ENCODE data around the gene SVBP.
"Not testable (repeated sequence)": the region's sequence is repeated elsewhere in the genome, so short reads cannot be mapped to it uniquely, and the experiment has no call there.

The SVBP gene, protein sequence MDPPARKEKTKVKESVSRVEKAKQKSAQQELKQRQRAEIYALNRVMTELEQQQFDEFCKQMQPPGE

DNA sequence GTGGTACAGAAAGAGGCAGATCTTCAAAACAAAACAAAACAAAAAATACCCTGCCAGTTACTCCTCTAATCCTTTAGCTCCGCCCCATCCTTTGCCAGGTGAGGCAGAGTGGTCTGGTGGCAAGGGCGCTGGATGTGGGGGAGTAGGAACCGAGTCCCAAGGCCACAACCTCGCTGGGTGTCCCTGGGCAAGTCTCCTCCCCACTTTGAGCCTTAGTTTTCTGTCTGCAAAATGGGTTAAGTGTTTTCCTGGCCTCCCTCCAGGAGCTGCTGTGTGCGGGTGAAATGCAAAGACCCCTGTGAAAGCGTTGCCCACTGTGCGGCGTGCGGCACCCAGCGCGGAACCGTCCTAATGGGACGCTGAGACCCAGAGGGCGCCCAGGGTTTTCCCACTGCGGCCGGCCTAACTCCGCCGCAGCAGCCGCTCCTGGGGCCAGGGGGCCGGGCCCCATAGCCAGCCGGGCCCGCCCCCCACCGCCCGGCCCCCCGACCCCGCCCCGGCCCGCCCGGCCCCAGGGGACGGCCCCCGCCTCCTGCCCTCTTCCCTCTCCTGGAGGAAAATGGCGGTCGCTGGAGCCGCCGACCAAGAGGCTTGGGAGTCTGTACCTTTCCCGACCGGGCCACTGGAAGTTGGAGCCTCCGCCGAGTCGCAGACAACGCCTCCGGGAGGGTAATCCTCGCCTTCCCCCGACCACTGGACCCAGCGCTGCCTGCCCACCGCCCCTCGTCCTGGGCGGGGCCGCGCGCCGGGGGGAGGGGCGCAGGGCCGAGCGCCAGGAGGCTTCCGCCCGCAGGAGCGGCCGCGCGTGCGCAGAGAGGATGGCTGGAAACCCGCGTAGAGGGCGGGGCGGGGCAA is at the start of gene SVBP, which contains the start of gene ERMAP:
Gene SVBP, minus strand, starts transcription at position 813 of the 855 bp plus-strand sequence. CDS start 853 bp downstream, outside the sequence.
Gene ERMAP, plus strand, starts transcription at position 538 of the 855 bp plus-strand sequence. CDS start 13,327 bp downstream, outside the sequence.
- peak; percentile 92 to 93 for DNase-seq

DNA sequence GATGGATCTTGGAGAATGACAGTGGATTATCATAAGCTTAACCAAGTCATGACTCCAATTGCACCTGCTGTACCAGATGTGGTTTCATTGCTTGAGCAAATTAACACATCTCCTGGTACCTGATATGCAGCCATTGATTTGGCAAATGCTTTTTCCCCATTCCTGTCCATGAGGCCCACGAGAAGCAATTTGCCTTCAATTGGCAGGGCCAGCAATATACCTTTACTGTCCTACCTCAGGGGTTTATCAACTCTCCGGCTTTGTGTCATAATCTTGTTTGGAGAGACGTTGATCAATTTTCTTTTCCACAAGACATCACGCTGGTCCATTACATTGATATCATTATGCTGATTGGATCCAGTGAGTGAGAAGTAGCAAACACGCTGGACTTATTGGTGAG is 49.4 kb upstream of the SVBP start:
- DNase-seq = no peak

DNA sequence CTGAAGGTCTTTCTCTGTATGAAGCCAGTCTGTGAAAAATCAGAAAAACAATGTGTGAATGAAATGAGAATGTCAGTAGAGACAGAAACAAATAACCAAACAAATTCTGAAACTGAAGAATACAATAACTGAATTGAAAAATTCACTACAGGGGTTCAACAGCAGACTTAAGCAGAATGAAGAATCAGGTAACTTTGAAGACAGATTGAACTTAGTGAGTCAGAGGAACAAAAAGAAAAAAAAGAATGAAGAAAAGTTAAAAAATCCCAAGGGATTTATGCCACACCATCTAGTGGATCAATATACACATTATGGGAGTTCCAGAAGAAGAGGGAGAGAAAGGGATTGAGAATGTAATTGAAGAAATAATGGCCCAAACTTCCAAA is 43.8 kb upstream of the SVBP start:
- DNase-seq = no peak

DNA sequence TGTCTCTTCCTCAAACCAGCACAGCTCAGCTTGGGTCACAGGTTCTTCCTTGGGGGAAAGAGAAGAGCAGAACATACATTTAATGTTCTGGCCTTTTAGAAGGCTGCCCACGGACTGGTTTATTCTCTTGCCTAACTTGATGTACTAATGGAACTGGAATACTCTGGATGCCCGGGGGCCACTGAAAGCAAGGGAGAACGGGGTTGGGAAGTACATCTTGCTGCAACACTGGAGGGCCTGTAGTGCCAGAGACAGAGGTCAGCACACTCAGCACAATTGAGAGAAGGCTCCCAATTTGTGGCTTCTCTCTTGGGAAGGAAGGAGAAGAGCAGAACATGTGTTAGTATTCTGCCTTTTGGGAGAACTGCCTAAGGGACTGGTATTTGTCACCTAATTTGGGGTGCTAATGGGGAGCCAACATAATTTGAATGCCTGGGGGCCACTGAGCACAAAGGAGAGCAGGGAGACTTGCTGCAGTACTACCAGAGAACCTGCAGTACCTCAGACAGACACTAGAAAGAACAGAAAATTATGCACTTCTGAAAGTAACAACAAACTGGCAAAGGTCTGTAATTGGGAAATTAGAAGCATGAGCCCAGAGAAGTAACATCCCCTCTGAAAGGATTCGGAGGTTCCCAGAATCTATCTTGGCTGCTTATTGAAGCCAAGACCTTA is 43.3 kb upstream of the SVBP start:
- no peak for DNase-seq

DNA sequence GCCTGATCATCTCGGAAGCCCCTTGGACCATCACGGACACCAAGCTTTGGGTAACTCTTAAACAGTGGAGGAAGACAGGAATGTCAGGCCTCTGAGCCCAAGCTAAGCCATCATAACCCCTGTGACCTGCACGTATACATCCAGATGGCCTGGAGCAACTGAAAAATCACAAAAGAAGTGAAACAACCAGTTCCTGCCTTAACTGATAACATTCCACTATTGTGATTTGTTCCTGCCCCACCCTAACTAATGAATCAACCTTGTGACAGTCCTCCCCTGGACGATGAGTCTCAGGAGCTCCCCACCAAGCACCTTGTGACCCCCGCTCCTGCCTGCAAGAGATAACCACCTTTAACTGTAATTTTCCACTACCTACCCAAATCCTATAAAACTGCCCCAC is 42.2 kb upstream of the SVBP start:
- not testable (repeated sequence) for DNase-seq

DNA sequence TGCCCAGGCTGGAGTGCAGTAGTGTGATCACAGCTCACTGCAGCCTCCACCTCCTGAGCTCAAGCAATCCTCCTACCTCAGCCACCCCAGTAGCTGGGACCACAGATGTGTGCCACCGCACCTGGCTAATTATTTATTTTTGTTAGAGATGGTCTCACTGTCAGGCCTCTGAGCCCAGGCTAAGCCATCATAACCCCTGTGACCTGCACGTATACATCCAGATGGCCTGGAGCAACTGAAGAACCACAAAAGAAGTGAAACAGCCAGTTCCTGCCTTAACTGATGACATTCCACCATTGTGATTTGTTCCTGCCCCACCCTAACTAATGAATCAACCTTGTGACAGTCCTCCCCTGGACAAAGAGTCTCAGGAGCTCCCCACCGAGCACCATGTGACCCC is 39.4 kb upstream of the SVBP start:
- not testable (repeated sequence) for DNase-seq

DNA sequence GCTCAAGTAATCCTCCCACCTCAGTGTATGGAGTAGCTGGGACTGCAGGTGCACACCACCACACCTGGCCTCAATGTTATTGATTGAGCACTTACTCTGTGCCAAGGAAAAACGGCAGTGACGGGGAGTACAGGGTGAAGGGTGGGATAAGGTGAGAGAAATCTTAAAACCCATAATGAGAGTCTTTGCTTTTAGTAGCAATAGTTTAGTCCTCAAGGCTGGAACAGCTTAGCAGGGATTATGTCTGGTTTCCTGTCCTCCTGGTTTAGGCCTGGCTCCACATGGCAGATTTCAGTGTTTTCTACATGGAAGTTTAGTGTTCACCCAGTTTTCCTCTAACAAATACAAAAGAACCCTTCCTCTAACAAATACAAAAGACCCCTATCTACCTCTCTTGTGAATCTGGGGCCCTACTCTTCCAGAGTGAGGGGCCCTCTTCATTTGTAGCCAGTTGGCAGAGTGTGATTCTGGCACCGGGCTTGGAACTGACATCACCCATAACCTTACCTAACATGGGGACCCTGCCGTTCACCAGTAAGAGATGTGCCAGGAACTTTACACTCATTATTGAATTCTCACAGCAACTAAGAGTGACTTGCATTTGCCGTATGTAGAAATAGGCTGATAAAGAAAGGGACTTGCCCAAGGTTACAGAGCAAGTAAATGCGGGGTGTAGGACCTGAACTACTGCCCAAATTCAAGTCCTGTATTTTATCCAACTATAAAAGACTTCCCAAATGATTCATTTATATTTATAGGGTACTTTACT is 36.1 kb upstream of the SVBP start:
- no peak for DNase-seq

DNA sequence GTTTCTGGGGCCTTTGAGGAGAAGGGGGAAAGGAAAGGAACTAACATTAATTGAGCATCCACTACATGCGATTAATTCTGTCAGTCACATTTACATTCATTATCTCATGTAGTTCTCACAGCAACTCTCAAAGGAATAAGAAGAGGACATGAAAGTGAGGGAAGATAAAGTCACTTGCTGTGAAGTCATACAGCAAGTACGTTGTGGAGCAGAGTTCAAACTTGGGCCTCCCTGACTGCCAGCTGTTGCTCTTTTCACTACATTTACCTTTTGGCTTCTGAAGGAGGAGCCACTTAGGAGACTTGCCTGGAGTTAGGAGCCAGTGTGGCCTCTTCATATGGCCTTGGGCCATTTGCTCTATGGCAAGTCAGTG is 35.4 kb upstream of the SVBP start:
- no peak for DNase-seq

DNA sequence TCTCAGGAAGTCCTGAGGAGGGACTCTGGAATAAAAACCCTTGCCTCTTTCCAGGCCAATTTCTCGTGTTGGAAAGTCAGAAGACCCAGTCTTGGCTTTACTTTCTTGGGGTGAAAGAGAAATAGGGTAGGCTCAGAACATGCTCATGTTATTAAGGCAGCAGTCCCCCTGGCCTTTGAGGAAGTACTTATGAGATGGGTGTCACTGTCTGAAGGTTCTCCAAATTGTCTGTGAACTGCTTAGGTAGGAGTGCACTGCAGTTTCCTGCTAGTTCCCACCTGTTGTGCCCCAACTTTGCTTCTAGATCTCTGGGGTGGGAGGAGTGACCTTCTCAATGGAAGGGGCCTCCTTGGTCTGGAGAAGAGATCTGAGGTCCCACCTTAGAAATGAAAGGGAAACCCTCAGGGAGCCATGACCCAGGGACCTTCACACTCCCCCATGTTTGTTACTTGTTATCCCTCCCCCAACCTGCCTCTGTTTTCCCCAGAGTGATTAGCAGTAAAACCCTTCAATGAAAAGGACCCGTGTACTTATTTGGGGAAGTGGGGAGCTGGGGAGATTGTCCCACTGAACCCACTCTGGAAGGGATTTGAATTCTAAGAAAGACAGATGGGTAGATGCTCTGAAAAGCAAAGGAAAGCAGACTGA is 34.9 kb upstream of the SVBP start:
- DNase-seq = no peak

DNA sequence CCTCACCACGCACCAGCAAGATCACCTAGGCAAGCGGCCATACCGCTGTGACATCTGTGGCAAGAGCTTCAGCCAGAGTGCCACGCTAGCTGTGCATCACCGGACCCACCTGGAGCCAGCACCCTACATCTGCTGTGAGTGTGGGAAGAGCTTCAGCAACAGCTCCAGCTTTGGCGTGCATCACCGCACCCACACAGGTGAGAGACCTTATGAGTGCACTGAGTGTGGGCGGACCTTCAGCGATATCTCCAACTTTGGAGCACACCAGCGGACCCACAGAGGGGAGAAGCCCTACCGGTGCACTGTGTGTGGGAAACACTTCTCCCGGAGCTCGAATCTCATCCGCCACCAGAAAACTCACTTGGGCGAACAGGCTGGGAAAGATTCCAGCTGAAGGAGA is 34.2 kb upstream of the SVBP start:
- DNase-seq = no peak

DNA sequence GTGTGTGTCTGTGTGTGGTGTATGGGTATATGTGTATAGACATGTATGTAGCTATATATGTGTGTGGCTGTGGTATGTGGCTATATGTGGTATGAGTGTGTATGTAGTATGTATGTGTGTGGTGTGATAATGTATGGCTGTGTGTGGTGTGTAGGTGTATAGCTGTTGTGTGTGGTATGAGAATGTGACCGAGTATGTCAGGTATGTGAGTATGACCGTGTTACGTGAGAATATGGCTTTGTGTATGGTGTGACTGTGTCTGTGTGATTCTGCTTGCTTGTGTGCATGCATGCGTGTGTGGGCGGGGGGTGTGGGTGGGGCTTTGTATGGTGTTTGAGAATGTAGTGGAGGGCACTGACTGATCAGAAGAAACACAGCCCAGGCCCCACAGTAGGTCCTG is 32.7 kb upstream of the SVBP start:
- DNase-seq = no peak

DNA sequence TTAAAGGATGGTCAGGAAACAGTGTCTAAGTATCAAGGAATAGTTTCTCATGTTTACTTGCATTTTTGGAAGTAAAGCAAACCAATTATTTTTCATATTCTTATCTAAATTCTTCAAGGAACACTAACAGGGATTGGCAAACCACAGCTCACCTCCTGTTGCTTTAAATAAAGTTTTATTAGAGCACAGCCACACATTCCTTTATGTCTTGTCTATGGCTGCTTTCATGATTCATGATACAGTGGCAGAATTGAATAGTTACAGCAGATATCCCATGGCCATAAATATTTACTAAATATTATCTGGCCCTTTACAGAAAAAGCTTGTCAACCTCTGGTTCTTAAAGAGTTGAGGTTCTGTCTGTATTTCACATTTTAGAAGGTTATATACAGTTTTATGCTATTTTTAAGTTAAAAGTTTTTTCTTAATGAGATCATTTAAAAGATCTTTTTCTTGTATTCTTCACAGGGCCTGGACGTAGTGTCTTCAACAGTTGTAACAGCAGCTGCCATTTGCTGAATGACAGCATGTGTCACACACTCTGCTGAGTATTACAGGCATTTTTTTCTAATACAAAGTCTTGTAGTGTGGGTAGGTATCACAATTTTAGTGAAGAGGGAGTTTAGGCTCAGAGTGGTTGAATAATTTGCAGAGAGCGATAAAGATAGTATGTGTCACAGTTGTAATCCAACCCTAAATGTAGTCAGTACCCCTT is 31.8 kb upstream of the SVBP start:
- DNase-seq = no peak

DNA sequence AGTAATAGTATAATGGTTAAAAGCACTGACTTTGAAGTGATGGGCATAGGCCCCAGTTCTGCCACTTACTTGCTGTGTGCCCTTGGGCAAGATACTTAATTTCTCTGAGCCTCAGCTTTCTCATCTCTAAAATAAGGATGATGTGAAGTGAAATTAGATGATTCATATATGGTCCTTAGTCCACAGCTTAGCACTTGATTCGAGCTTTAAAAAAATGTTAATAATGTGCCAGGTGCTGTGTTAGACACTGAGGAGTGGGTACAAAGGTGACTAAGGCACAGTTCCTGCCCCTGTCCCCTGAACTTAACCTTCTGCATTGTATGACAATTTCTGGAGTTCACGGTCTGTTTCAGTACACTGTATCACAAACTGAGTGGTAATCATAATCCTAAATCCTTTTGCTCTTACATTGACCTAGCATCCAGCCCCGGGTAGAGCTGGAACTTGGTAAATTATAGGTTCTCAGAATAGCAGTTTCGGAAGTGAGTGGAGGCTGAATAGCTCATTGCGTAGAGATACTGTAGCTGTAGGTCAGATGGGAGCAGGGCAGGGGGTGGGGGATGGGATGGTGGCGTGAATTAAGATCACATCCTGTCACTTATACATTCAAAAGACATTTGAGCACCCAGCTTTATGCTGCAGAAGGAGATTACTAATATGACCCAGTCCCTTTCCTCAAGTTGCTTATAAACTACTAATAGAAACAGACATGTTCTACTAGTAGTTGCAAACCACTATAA is 30.7 kb upstream of the SVBP start:
- no peak for DNase-seq

DNA sequence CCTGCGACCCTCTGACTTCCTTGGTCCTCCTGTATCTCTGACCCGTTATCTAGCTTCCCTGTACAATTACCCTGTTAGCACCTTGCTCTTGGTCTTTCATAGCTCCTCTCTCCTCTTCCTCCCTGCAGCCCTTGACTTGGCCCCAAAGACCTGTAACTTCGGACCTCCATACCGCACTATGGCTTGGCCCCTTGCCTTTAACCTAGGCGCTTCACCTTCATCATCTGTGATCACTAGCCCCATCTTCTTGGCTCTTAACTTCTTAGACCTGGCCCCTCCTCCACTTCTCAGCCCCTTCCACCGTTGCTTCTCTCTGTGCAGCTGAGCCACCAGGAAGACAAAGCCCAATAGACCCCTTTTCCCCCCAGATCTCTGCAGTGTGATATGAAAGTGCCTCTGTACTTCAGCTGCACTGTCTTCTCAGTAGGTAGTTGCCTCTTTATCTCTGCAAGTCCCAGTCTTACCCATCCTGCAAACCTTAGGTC is 30.0 kb upstream of the SVBP start:
- no peak for DNase-seq

DNA sequence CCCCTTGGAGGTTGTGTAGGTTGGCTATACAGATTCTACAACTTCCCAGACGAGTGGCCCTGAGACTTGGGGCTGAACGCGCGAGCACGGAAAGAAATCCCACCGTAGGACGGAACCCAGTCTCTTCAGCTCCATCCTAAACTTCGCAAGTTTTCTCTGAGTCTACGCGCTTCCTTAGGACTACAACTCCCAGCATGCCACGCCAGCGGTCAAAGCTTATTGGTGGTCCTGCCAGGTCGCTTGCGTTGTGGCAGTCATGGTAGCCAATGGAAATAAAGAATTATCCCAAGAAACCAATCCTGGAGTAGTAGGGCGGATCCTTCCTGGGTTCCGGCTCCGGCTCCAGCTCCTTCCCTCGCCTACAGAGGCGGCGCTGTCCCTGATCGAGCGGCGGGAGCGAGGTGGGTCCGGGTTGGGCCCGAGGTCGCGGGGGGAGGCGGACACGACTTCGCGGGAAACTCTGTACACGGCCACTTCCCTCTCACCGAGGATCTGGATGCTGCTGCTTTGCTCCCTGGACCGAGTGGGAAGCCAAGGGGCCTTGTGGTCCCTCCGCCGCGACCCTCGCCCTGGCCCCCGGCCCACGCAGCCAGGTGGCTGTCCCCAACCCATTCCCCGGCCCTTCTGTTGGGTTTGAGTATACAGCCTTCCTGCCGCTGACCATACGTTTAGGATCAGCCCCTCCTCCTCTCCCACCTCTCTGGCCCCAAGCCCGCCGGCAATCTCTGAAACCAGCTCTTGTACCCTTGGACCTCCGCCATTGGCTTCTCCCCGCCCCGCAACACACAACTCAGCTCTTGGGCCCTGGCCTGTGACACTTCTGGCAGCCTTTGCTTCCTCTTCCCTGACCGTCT is 29.3 kb upstream of the SVBP start, which contains the start of gene ZNF691:
Gene ZNF691, plus strand, starts transcription at position 357 of the 854 bp plus-strand sequence. CDS start 3,046 bp downstream, outside the sequence.
- DNase-seq = peak; percentile 98 to 99

DNA sequence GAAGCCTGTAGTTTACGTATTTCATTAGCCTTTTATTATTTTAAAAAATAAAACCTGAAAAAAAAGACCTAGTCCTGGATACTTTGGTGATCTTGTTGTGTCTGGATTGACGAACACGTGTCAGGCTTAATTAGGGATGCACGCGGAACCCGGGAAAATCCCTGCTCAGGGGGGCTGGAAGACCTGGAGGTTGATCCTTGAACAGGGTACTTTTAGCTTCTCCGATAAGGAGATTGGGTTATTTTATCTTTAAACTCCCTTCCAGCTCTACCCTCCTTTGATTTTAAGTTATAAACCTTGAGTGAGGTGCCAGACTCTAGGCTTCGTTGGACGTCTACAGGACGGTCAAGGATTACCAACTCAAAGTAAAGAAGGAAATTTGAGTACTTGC is 28.7 kb upstream of the SVBP start:
- DNase-seq = peak in 1 of 2 experiments; percentile 33

DNA sequence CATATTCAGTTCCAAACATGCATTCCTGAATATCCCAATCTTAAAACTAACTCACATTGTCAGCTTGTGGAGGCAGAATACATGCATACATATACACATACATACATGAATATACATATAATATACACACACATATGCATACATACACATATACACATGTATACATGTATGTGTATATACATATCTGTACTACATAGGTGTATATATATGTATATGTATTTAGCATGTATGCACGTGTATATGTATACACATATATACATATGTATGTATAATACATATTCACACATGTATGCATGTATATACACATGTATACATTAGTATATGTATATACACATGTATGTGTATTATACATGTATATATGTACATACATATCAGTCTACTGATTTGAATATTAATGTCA is 28.0 kb upstream of the SVBP start:
- no peak for DNase-seq

DNA sequence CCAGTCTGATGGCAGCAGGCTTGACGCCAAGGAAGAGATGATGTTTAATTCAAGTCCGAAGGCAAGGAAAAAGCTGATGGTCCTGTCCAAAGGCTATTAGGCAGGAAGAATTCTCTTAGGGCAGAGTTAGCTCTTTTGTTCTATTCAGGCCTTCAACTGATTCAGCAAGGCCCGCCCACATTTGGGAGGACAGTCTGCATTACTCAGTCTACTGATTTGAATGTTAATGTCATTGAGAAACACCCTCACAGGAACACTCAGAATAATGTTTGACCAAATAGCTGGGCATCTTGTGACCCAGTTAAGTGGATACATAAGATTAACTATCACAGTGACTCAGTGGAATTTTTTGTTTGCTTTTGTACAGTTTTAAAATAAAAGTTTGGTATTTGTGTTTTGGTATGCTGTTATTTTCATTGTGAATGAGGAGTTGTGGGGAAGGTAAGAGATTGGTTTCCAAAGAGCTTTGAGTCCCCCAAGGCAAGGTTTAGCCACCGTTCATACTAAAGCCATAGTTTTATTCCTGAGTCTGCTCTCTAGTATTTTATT is 27.5 kb upstream of the SVBP start:
- DNase-seq = no peak

DNA sequence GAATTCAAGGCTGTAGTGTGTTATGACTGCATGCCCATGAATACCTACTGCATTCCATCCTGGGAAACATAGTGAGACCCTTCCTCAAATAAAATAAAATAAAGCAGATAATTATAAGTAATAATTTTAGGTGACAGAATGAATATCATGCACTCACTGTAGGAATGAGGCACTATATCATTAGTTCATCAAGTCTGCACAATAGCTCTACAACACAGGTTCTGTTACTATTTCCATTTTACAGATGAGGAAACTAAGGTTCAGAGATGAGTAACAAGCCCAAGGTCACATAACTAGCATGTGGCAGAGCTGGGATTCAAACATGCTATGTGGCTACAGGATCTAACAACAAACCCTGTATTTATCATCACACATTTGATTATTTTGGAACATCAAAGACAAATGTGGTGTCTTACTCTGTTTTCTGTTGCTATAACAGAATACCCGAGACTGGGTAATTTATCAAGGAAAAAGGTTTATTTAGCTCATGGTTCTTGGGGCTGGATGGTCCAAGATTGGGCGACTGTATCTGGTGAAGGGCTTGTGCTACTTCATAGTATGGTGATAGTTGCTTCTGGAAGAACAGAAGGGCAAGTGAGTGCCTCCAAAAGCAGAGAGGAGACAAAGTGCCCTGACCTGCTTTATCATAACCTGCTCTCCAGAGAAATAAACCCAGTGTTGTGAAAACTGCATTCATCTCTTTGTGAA is 24.4 kb upstream of the SVBP start:
- DNase-seq = no peak
